Activated naive CD4-positive, alpha-beta T cell treated with anti-CD3 and anti-CD28 coated beads for 36 hours (primary cell): ENCODE results near the gene PATZ1. TPM values are rescaled to one million over a fixed set of nuclear protein-coding genes. Genes with fewer than 3 reads are reported as not detected.
"Not testable (repeated sequence)": the region's sequence is repeated elsewhere in the genome, so short reads cannot be mapped to it uniquely, and the experiment has no call there.

Source experiments
- CTCF ChIA-PET: fragments of 350-600 bp; sonication (Branson Sonifier 250); formaldehyde crosslinking; loops from one replicate; lab custom pipeline; 2021; ENCODE audit warnings: antibody characterized with exemption; lab: Charles Lee
- DNase-seq: peaks from one replicate; pipeline ENCODE4 v3.0.0-alpha.2; 2020
- H3K27ac Mint-ChIP-seq: one replicate; pipeline ENCODE4 v1.8.0; 2021; ENCODE audit warnings: mild to moderate bottlenecking, mixed read lengths
- H3K27me3 Mint-ChIP-seq: one replicate; pipeline ENCODE4 v1.8.0; 2021; ENCODE audit warnings: low read depth, mixed read lengths
- H3K36me3 Mint-ChIP-seq: one replicate; pipeline ENCODE4 v1.8.0; 2021; ENCODE audit warnings: low read depth, mixed read lengths
- H3K4me1 Mint-ChIP-seq: one replicate; pipeline ENCODE4 v1.8.0; 2021; ENCODE audit warnings: low read depth, mixed read lengths
- H3K4me3 Mint-ChIP-seq: one replicate; pipeline ENCODE4 v1.8.0; 2021; ENCODE audit warnings: mild to moderate bottlenecking, moderate library complexity, mixed read lengths
- H3K9me3 Mint-ChIP-seq: one replicate; pipeline ENCODE4 v1.8.0; 2021; ENCODE audit warnings: mixed read lengths
- intact Hi-C: fragments of 100-400 bp; cut with micrococcal nuclease; formaldehyde crosslinking; loops from one replicate; pipeline ENCODE4 v1.15.1; 2023
- total RNA-seq, 2 experiments: library from RNA; stranded (reverse); gene quantifications; one replicate each; pipeline ENCODE4 v1.2.3, GENCODE V29; 2021

The PATZ1 gene
- total RNA-seq, 2 experiments from 2014 or later = 18.5 to 19.4 TPM

- H3K36me3 Mint-ChIP-seq = peaks cover 44% of the 10 kb centered on the region
- H3K27me3 Mint-ChIP-seq = no peaks in the 10 kb centered on the region
These were observed 18.2 kb downstream of the PATZ1 start for GRCh38 chr22:31327806-31328543.

GRCh38 chr22:31326877-31327276, 19.3 kb downstream of the PATZ1 start:
- CTCF ChIA-PET = interaction anchor here (1.6 kb wide), 1 partner anchor 11 kb away, joined by 4 read pairs; no protein-coding TSS in a partner anchor
- H3K27ac Mint-ChIP-seq = no peak overlapping the region

More at GRCh38 chr22:31327806-31328543, 18.2 kb downstream of the PATZ1 start:
- no peaks in the 10 kb centered on the region for H3K9me3 Mint-ChIP-seq
- CTCF ChIA-PET = no interaction called here
- intact Hi-C loops = no loop called here
- H3K4me3 Mint-ChIP-seq = no peak overlapping the region
- H3K4me1 Mint-ChIP-seq = peaks cover 32% of the 10 kb centered on the region
- DNase-seq = no peak
- no peak overlapping the region for H3K27ac Mint-ChIP-seq

GRCh38 chr22:31323578-31324550, 22.3 kb downstream of the PATZ1 start:
- CTCF ChIA-PET = interaction anchor here (0.6 to 2.0 kb wide), 10 partner anchors 11 to 453 kb away, joined by 3 to 6 read pairs (median 3); partner anchors contain the start of genes LIMK2, PIK3IP1 and SELENOM
- Mint-ChIP-seq H3K4me1 (peaks cover 11% of the 10 kb centered on the region), H3K36me3 (peaks cover 28% of the 10 kb centered on the region), H3K9me3 (no peaks in the 10 kb centered on the region), H3K27ac (peak overlapping the region; percentile 34), H3K4me3 (no peak overlapping the region), H3K27me3 (no peaks in the 10 kb centered on the region)
- no peak for DNase-seq
- intact Hi-C loops = no loop called here

More at GRCh38 chr22:31326877-31327276, 19.3 kb downstream of the PATZ1 start:
- Mint-ChIP-seq H3K4me1 (peaks cover 31% of the 10 kb centered on the region), H3K27me3 (no peaks in the 10 kb centered on the region), H3K9me3 (no peaks in the 10 kb centered on the region), H3K36me3 (peaks cover 40% of the 10 kb centered on the region), H3K4me3 (no peak overlapping the region)
- intact Hi-C loops = no loop called here
- DNase-seq = no peak

- Mint-ChIP-seq H3K27me3 (no peaks in the 10 kb centered on the region), H3K4me3 (no peak overlapping the region), H3K4me1 (peaks cover 11% of the 10 kb centered on the region), H3K9me3 (no peaks in the 10 kb centered on the region), H3K27ac (no peak overlapping the region), H3K36me3 (peaks cover 18% of the 10 kb centered on the region)
- intact Hi-C loops = no loop called here
- CTCF ChIA-PET = interaction anchor here (0.8 to 1.0 kb wide), 2 partner anchors 9 to 13 kb away, joined by 3 to 4 read pairs; no protein-coding TSS in a partner anchor
- DNase-seq = no peak
These were observed 24.7 kb downstream of the PATZ1 start for GRCh38 chr22:31321421-31321820.

GRCh38 chr22:31314220-31314619, 31.9 kb downstream of the PATZ1 start:
- H3K9me3 Mint-ChIP-seq, H3K27ac Mint-ChIP-seq, intact Hi-C loops, H3K4me3 Mint-ChIP-seq, H3K27me3 Mint-ChIP-seq, DNase-seq: not testable (repeated sequence)
- H3K4me1 Mint-ChIP-seq = peaks cover 20% of the 10 kb centered on the region
- CTCF ChIA-PET = interaction anchor here (0.8 to 5.1 kb wide), 18 partner anchors 11 to 228 kb away, joined by 3 to 49 read pairs (median 10); partner anchors contain the start of genes LIMK2, PIK3IP1 and SELENOM
- peaks cover 12% of the 10 kb centered on the region for H3K36me3 Mint-ChIP-seq

- Mint-ChIP-seq H3K4me3 (no peak overlapping the region), H3K4me1 (peaks cover 27% of the 10 kb centered on the region), H3K9me3 (peaks cover 4% of the 10 kb centered on the region), H3K27ac (peak overlapping the region; percentile 12), H3K36me3 (peaks cover 12% of the 10 kb centered on the region), H3K27me3 (no peaks in the 10 kb centered on the region)
- DNase-seq = peak; percentile 87
- intact Hi-C loops = loop anchor here (1.0 to 2.0 kb wide), 5 partner anchors 21 to 225 kb away; partner anchors contain the start of genes LIMK2 and PIK3IP1
- CTCF ChIA-PET = interaction anchor here (0.6 to 5.1 kb wide), 30 partner anchors 10 to 256 kb away, joined by 3 to 49 read pairs (median 6); partner anchors contain the start of genes LIMK2, PIK3IP1 and SELENOM
These were observed 32.6 kb downstream of the PATZ1 start for GRCh38 chr22:31313366-31314147.

- peaks cover 45% of the 10 kb centered on the region for H3K4me1 Mint-ChIP-seq
- H3K27me3 Mint-ChIP-seq = no peaks in the 10 kb centered on the region
- no peaks in the 10 kb centered on the region for H3K36me3 Mint-ChIP-seq
- H3K9me3 Mint-ChIP-seq = no peaks in the 10 kb centered on the region
- DNase-seq = peak; percentile 24
- CTCF ChIA-PET = interaction anchor here (0.8 to 1.4 kb wide), 4 partner anchors 12 to 96 kb away, joined by 3 to 4 read pairs (median 3); partner anchors contain the start of gene LIMK2
- intact Hi-C loops = loop anchor here (1.0 kb wide), 1 partner anchor 16 kb away; the partner anchor contains the start of gene PIK3IP1
- no peak overlapping the region for H3K4me3 Mint-ChIP-seq
- peak overlapping the region; percentile 82 for H3K27ac Mint-ChIP-seq
These were observed 38.0 kb downstream of the PATZ1 start for GRCh38 chr22:31308181-31308580.

GRCh38 chr22:31305194-31305593, 41.0 kb downstream of the PATZ1 start:
- CTCF ChIA-PET = no interaction called here
- Mint-ChIP-seq H3K36me3 (no peaks in the 10 kb centered on the region), H3K9me3 (no peaks in the 10 kb centered on the region), H3K4me3 (no peak overlapping the region), H3K4me1 (peaks cover 43% of the 10 kb centered on the region), H3K27ac (no peak overlapping the region), H3K27me3 (no peaks in the 10 kb centered on the region)
- intact Hi-C loops = no loop called here
- no peak for DNase-seq

GRCh38 chr22:31302537-31302936, 43.6 kb downstream of the PATZ1 start:
- CTCF ChIA-PET = interaction anchor here (1.3 to 2.3 kb wide), 3 partner anchors 10 to 29 kb away, joined by 3 to 14 read pairs (median 14); partner anchors contain the start of gene PIK3IP1
- H3K9me3 Mint-ChIP-seq = no peaks in the 10 kb centered on the region
- peaks cover 33% of the 10 kb centered on the region for H3K4me1 Mint-ChIP-seq

GRCh38 chr22:31302006-31302405, 44.1 kb downstream of the PATZ1 start:
- Mint-ChIP-seq H3K9me3 (no peaks in the 10 kb centered on the region), H3K4me3 (no peak overlapping the region), H3K27ac (no peak overlapping the region), H3K4me1 (peaks cover 32% of the 10 kb centered on the region), H3K36me3 (no peaks in the 10 kb centered on the region), H3K27me3 (no peaks in the 10 kb centered on the region)
- intact Hi-C loops = no loop called here
- CTCF ChIA-PET = interaction anchor here (0.8 to 2.3 kb wide), 4 partner anchors 9 to 29 kb away, joined by 3 to 14 read pairs (median 10); partner anchors contain the start of gene PIK3IP1
- DNase-seq = no peak

More at GRCh38 chr22:31302537-31302936, 43.6 kb downstream of the PATZ1 start:
- intact Hi-C loops = no loop called here
- Mint-ChIP-seq H3K36me3 (no peaks in the 10 kb centered on the region), H3K4me3 (no peak overlapping the region), H3K27me3 (no peaks in the 10 kb centered on the region), H3K27ac (no peak overlapping the region)
- DNase-seq = no peak

GRCh38 chr22:31300896-31301295, 45.2 kb downstream of the PATZ1 start:
- intact Hi-C loops = no loop called here
- CTCF ChIA-PET = interaction anchor here (0.9 to 5.3 kb wide), 2 partner anchors 13 to 28 kb away, joined by 3 to 49 read pairs; no protein-coding TSS in a partner anchor
- H3K27me3 Mint-ChIP-seq = no peaks in the 10 kb centered on the region
- H3K36me3 Mint-ChIP-seq = no peaks in the 10 kb centered on the region
- H3K27ac Mint-ChIP-seq = no peak overlapping the region
- no peaks in the 10 kb centered on the region for H3K9me3 Mint-ChIP-seq
- peaks cover 35% of the 10 kb centered on the region for H3K4me1 Mint-ChIP-seq
- no peak for DNase-seq
- H3K4me3 Mint-ChIP-seq = no peak overlapping the region
